ENCODE measurements around the gene CDON. TPM values are rescaled to one million over a fixed set of nuclear protein-coding genes. Genes with fewer than 3 reads are reported as not detected.

CDON gene
- total RNA-seq, 2 experiments from 2014 or later: 3.2 to 4.0 TPM

GRCh38 chr11:125999234-125999880, 63.3 kb downstream of the CDON start:
- H3K4me3 Mint-ChIP-seq: no peak overlapping the region
- ChIA-PET CTCF (no interaction called here), POLR2A (no interaction called here)
- H3K36me3 Mint-ChIP-seq (ENCODE audit: low read depth): no peaks in the 10 kb centered on the region
- H3K9me3 Mint-ChIP-seq: no peaks in the 10 kb centered on the region
- intact Hi-C loops (cut with micrococcal nuclease): no loop called here
- H3K27ac Mint-ChIP-seq: no peak overlapping the region
- no peaks in the 10 kb centered on the region for H3K27me3 Mint-ChIP-seq
- no peak for TF ChIP-seq CTCF (IDR thresholded peaks at IDR 0.05)
- peaks cover 7% of the 10 kb centered on the region for H3K4me1 Mint-ChIP-seq (ENCODE audit: low read depth)
- ATAC-seq (no peak), DNase-seq (no peak)

- no peak overlapping the region for H3K4me3 Mint-ChIP-seq
- intact Hi-C loops (cut with micrococcal nuclease): no loop called here
Measured at GRCh38 chr11:125998267-125998666, 64.4 kb downstream of the CDON start.

GRCh38 chr11:125995313-125995712, 67.4 kb downstream of the CDON start:
- POLR2A ChIA-PET: no interaction called here
- Mint-ChIP-seq H3K4me1 (ENCODE audit: low read depth) (peaks cover 5% of the 10 kb centered on the region), H3K27ac (no peak overlapping the region), H3K36me3 (ENCODE audit: low read depth) (no peaks in the 10 kb centered on the region), H3K27me3 (no peaks in the 10 kb centered on the region), H3K4me3 (no peak overlapping the region), H3K9me3 (no peaks in the 10 kb centered on the region)
- intact Hi-C loops (cut with micrococcal nuclease): no loop called here
- TF ChIP-seq CTCF (IDR thresholded peaks at IDR 0.05): no peak
- ATAC-seq: peak; percentile 67
- CTCF ChIA-PET: no interaction called here
- DNase-seq: peak; percentile 83

More at GRCh38 chr11:125998267-125998666, 64.4 kb downstream of the CDON start:
- ATAC-seq (no peak), DNase-seq (no peak)
- H3K9me3 Mint-ChIP-seq: no peaks in the 10 kb centered on the region
- no peaks in the 10 kb centered on the region for H3K27me3 Mint-ChIP-seq
- ChIA-PET CTCF (interaction anchor here (1.3 kb wide), 1 partner anchor 28 kb away, joined by 3 read pairs; no protein-coding TSS in a partner anchor), POLR2A (no interaction called here)
- peaks cover 7% of the 10 kb centered on the region for H3K4me1 Mint-ChIP-seq (ENCODE audit: low read depth)
- H3K27ac Mint-ChIP-seq: no peak overlapping the region
- TF ChIP-seq CTCF (IDR thresholded peaks at IDR 0.05): no peak
- no peaks in the 10 kb centered on the region for H3K36me3 Mint-ChIP-seq (ENCODE audit: low read depth)

GRCh38 chr11:125994509-125994908, 68.2 kb downstream of the CDON start:
- Mint-ChIP-seq H3K4me3 (no peak overlapping the region), H3K9me3 (no peaks in the 10 kb centered on the region), H3K36me3 (ENCODE audit: low read depth) (no peaks in the 10 kb centered on the region), H3K27ac (no peak overlapping the region), H3K27me3 (no peaks in the 10 kb centered on the region), H3K4me1 (ENCODE audit: low read depth) (peaks cover 7% of the 10 kb centered on the region)
- CTCF ChIA-PET: no interaction called here
- intact Hi-C loops (cut with micrococcal nuclease): no loop called here
- DNase-seq (no peak), ATAC-seq (no peak)
- POLR2A ChIA-PET: no interaction called here
- TF ChIP-seq CTCF (IDR thresholded peaks at IDR 0.05): no peak

GRCh38 chr11:125992893-125993292, 69.8 kb downstream of the CDON start:
- CTCF ChIA-PET: interaction anchor here (1.0 kb wide), 1 partner anchor 10 kb away, joined by 3 read pairs; no protein-coding TSS in a partner anchor
- intact Hi-C loops (cut with micrococcal nuclease): no loop called here
- Mint-ChIP-seq H3K9me3 (no peaks in the 10 kb centered on the region), H3K36me3 (ENCODE audit: low read depth) (no peaks in the 10 kb centered on the region), H3K4me1 (ENCODE audit: low read depth) (peaks cover 7% of the 10 kb centered on the region), H3K27ac (no peak overlapping the region), H3K4me3 (no peak overlapping the region), H3K27me3 (no peaks in the 10 kb centered on the region)
- POLR2A ChIA-PET: no interaction called here
- ATAC-seq (no peak), DNase-seq (no peak)
- TF ChIP-seq CTCF (IDR thresholded peaks at IDR 0.05): no peak
